Vein endothelial cell (primary cell): ENCODE data around the gene KIAA1614. TPM values are rescaled to one million over a fixed set of nuclear protein-coding genes. Genes with fewer than 3 reads are reported as not detected.

Experiments
- total RNA-seq: library from RNA; depleted of rRNA; stranded (reverse); fragments of >200 nt; gene quantifications from 2 replicates; pipeline ENCODE4 v1.2.3, GENCODE V29; 2012

The KIAA1614 gene, protein sequence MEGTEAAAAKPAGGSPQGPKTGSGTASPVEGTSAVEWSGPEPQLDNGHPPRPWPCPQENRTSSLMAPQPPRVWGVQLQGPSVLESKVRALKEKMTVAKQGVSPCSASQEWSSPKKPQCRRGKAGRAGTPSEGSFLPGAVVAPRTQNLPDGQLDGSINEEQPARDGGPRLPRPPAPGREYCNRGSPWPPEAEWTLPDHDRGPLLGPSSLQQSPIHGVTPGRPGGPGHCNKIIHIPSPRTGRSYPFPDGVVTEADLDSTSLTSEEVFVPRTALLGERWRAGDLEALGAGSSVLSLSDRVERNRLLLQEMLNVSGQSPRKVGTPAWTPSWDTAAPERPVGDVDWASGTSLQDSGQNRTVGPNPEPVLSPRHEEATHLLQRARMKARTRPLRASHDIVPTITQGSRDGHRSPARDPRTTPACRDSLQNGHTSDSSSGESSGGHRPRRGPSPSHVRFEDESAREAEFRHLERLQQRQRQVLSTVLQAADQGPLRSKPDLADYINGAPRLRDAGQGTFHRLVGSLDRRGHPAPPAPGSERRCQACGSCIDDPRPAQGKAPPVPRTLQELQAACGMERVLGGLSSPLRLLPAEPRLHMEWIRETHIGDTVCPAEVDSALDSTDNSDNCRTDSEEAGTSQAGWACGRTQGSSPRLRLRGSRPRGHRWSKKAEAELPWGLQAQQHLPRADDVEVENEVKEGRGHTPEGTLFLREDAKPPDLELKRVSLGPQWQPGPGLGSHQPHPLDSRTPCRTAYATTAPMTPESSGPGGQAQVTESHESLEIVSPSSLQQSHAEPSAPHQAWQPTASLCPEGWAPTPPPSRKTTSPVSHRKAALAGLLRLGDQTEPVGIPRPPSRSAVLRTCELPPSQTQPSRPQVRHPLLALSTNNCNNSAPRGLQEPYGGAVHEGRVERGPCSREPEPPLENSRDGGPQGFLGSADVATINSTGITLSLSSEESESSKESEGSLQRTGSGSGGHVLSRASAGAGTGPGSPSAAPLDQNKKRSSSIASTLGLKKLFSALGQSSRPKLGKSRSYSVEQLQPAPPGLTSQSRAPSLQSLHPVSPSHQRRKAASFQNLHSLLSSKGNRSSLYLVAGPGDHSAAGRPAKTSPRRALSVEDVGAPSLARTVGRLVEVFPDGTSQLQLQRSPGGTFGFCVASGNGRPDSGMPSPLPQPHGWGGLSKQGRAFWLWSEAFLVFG
- 4.0 and 4.6 TPM in 2 replicates for total RNA-seq

GRCh38 chr1:180912801-180913565 lies at the start of gene KIAA1614:
KIAA1614 (plus strand) TSS chr1:180912897; CDS start chr1:180913244, 347 bp downstream.

Other genes starting within 250 kb of the KIAA1614 start
- gene STX6, start 110.0 kb downstream of the KIAA1614 start, total RNA-seq: 50.6 and 52.4 TPM in 2 replicates
- gene MR1, start 121.1 kb downstream of the KIAA1614 start, total RNA-seq: 2.3 and 3.9 TPM in 2 replicates
- 17.0 and 22.9 TPM in 2 replicates for gene IER5, start 175.8 kb downstream of the KIAA1614 start, total RNA-seq